Fibroblast of lung (primary cell): Measurements from ENCODE around the gene PDCD4. TPM values are rescaled to one million over a fixed set of nuclear protein-coding genes. Genes with fewer than 3 reads are reported as not detected.

Experiments
- DNase-seq, 2 donors: peaks; one replicate each; pipeline versions ENCODE4 v3.0.0 to v3.0.0-alpha.2; 2010; ENCODE audit warnings: low read depth in 2 of 2
- H2AFZ ChIP-seq: 2 replicates; pipeline ENCODE4 v1.5.1; 2012; ENCODE audit warnings: low read length, control low read depth, inconsistent platforms
- H3K27ac ChIP-seq: 2 replicates; pipeline ENCODE4 v1.5.1; 2011; ENCODE audit warnings: low read length, control low read depth; ENCODE audit not compliant: insufficient read depth
- H3K27me3 ChIP-seq: 2 replicates; pipeline ENCODE4 v1.5.1; 2011; ENCODE audit warnings: mild to moderate bottlenecking, low read length; ENCODE audit not compliant: control insufficient read depth, insufficient read depth
- H3K36me3 ChIP-seq: 2 replicates; pipeline ENCODE4 v1.5.1; 2011; ENCODE audit warnings: low read length; ENCODE audit not compliant: control insufficient read depth, insufficient read depth
- H3K4me1 ChIP-seq: 2 replicates; pipeline ENCODE4 v1.5.1; 2011; ENCODE audit warnings: low read length; ENCODE audit not compliant: control insufficient read depth, insufficient read depth; ENCODE audit errors: extremely low read depth
- H3K4me2 ChIP-seq: 2 replicates; pipeline ENCODE4 v1.5.1; 2011; ENCODE audit warnings: low read length, control low read depth; ENCODE audit not compliant: insufficient read depth; ENCODE audit errors: extremely low read depth
- H3K4me3 ChIP-seq, 4 experiments: fragments of 200-600 bp in 1 of 4; sonication (generic) in 1 of 4; replicated peaks in 1 of 4; 2 replicates each; pipeline ENCODE4 v1.5.1; 2011 to 2016; ENCODE audit warnings: low read length in 4 of 4, low read depth in 3 of 4, mild to moderate bottlenecking in 3 of 4, control low read depth in 2 of 4, inconsistent platforms in 1 of 4, mixed read lengths in 1 of 4; ENCODE audit not compliant: insufficient read depth in 1 of 4; ENCODE audit errors: control extremely low read depth in 1 of 4
- H3K79me2 ChIP-seq: 2 replicates; pipeline ENCODE4 v1.5.1; 2012; ENCODE audit warnings: mild to moderate bottlenecking, low read length, inconsistent platforms; ENCODE audit not compliant: control insufficient read depth, insufficient read depth
- H3K9ac ChIP-seq: 2 replicates; pipeline ENCODE4 v1.5.1; 2011; ENCODE audit warnings: mild to moderate bottlenecking, low read length, control low read depth; ENCODE audit not compliant: insufficient read depth
- H3K9me3 ChIP-seq: 2 replicates; pipeline ENCODE4 v1.5.1; 2012; ENCODE audit warnings: low read depth, low read length; ENCODE audit not compliant: control insufficient read depth, insufficient read depth
- H4K20me1 ChIP-seq: 2 replicates; pipeline ENCODE4 v1.5.1; 2011; ENCODE audit warnings: low read length; ENCODE audit not compliant: control insufficient read depth, insufficient read depth; ENCODE audit errors: extremely low read depth
- CTCF ChIP-seq, 2 donors: IDR thresholded peaks in 1 of 2; conservative IDR thresholded peaks in 1 of 2; 1 replicate in 1 of 2; 2 replicates in 1 of 2; pipeline ENCODE4 v1.5.1; 2011 to 2012; ENCODE audit warnings: low read length in 2 of 2, control low read depth in 1 of 2, inconsistent platforms in 1 of 2, low read depth in 1 of 2, mild to moderate bottlenecking in 1 of 2
- EZH2 ChIP-seq: IDR thresholded peaks from 2 replicates; pipeline ENCODE4 v1.5.1; 2012; ENCODE audit warnings: low read length, control low read depth, mild to moderate bottlenecking; ENCODE audit errors: missing control alignments
- polyA plus RNA-seq, 2 donors: library from polyadenylated mRNA; depleted of rRNA in 1 of 2; stranded (reverse) in 1 of 2; unstranded in 1 of 2; fragments of >200 nt; gene quantifications; 2 replicates each; pipeline ENCODE4 v1.2.1, GENCODE V29; 2011 to 2012; ENCODE audit warnings: missing spikeins in 1 of 2
- total RNA-seq: library from RNA; depleted of rRNA; stranded (reverse); fragments of >200 nt; gene quantifications from 2 replicates; pipeline ENCODE4 v1.2.1, GENCODE V29; 2014

PDCD4 gene
- total and polyA plus RNA-seq, 2 donors (not counting 1 experiment from before 2014, with no cell fraction given) = 54.6 to 83.7 TPM

- no peak for TF ChIP-seq EZH2
- no peak for TF ChIP-seq CTCF (conservative IDR thresholded peaks at IDR 0.05 in 1 of 2, IDR thresholded peaks at IDR 0.05 in 1 of 2; ENCODE audit: low read depth in 1 of 2, low read length in 2 of 2)
- Histone ChIP-seq H3K79me2 (peaks cover 49% of the 10 kb centered on the region), H3K4me1 (peaks cover 2% of the 10 kb centered on the region), H4K20me1 (no peaks in the 10 kb centered on the region), H3K36me3 (peaks cover 3% of the 10 kb centered on the region), H3K4me2 (no peak overlapping the region), H3K9ac (no peak overlapping the region), H3K27ac (no peak overlapping the region), H3K27me3 (no peaks in the 10 kb centered on the region), H3K9me3 (no peaks in the 10 kb centered on the region), H2AFZ (no peak overlapping the region), H3K4me3 (no peak overlapping the region)
- DNase-seq = peak in 1 of 2 donors; percentile 29
These were observed 74.8 kb downstream of the PDCD4 start for GRCh38 chr10:110946496-110946895.

GRCh38 chr10:110947061-110947595, 75.4 kb downstream of the PDCD4 start:
- TF ChIP-seq CTCF (conservative IDR thresholded peaks at IDR 0.05 in 1 of 2, IDR thresholded peaks at IDR 0.05 in 1 of 2; ENCODE audit: low read depth in 1 of 2, low read length in 2 of 2) = no peak
- no peak for TF ChIP-seq EZH2
- H3K79me2 ChIP-seq = peaks cover 50% of the 10 kb centered on the region
- no peaks in the 10 kb centered on the region for H4K20me1 ChIP-seq
- H3K27me3 ChIP-seq = no peaks in the 10 kb centered on the region
- H3K4me2 ChIP-seq = no peak overlapping the region
- peaks cover 3% of the 10 kb centered on the region for H3K36me3 ChIP-seq
- H3K4me1 ChIP-seq = peaks cover 2% of the 10 kb centered on the region
- H3K4me3 ChIP-seq = no peak overlapping the region
- H3K9me3 ChIP-seq = no peaks in the 10 kb centered on the region
- no peak overlapping the region for H3K27ac ChIP-seq
- peak; percentile 16 to 62 for DNase-seq
- H2AFZ ChIP-seq = no peak overlapping the region
- H3K9ac ChIP-seq = no peak overlapping the region

Other genes starting within 250 kb of the PDCD4 start
- under 0.01 TPM in 2 replicates for gene RBM20, start 227.6 kb upstream of the PDCD4 start, total RNA-seq
- gene RBM20, start 227.6 kb upstream of the PDCD4 start, polyA plus RNA-seq = 0.02 and 0.05 TPM in 2 replicates
- 21.6 and 31.7 TPM in 2 replicates for gene BBIP1, start 47.3 kb downstream of the PDCD4 start, total RNA-seq
- gene BBIP1, start 47.3 kb downstream of the PDCD4 start, polyA plus RNA-seq = 27.6 and 30.1 TPM in 2 replicates
- gene SHOC2, start 47.7 kb downstream of the PDCD4 start, total RNA-seq = 62.1 and 83.6 TPM in 2 replicates
- gene SHOC2, start 47.7 kb downstream of the PDCD4 start, polyA plus RNA-seq = 35.9 and 45.3 TPM in 2 replicates
- gene ADRA2A, start 205.1 kb downstream of the PDCD4 start, total RNA-seq = under 0.01 TPM in 2 replicates
- 0.02 and 0.06 TPM in 2 replicates for gene ADRA2A, start 205.1 kb downstream of the PDCD4 start, polyA plus RNA-seq